ENCODE measurements around the gene CCDC110. TPM values are rescaled to one million over a fixed set of nuclear protein-coding genes. Genes with fewer than 3 reads are reported as not detected.
A peak's percentile ranks its signal among the peaks of the same experiment; 100 is the strongest.

The CCDC110 gene
- total and polyA plus RNA-seq, 2 of the 13 experiments (the other 11 are each of a cell fraction or from before 2014, with no cell fraction given): not detected

DNA sequence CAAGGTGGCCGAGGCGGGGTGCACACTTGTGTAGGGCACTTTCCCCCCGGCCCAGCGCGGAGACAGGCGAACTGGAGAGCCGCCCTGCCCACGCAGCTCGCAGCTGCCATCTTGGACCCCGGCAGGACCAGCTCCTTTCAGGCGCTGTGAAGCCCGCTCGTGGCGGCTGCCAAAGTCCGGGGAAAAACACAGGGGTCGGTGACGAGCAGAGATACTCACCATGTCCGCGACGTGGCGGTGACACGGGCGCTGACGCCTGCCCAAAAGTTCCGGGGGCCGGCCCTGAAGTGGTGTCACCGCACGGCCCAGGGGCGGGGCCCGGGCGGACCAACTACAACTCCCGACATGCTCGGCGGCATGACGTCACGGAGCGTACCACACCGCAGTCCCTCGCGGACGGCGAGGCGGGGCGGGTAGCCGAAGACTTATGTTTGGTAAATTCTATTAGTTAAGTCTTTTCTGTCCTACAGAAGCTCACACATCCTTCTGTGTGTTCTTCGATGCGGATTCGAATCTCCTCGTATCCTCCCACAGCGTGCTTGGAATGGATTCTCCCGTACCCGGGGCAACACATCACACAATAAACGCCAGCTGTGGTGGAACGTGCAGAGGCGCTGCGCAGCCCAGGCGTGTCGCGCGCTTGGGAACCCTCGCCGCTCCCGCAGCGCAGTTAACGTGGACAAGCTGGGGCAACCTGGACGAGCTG is 45.7 kb downstream of the CCDC110 start, which contains the start of gene UFSP2 (continued):
- TF ChIP-seq, protein P1, sequence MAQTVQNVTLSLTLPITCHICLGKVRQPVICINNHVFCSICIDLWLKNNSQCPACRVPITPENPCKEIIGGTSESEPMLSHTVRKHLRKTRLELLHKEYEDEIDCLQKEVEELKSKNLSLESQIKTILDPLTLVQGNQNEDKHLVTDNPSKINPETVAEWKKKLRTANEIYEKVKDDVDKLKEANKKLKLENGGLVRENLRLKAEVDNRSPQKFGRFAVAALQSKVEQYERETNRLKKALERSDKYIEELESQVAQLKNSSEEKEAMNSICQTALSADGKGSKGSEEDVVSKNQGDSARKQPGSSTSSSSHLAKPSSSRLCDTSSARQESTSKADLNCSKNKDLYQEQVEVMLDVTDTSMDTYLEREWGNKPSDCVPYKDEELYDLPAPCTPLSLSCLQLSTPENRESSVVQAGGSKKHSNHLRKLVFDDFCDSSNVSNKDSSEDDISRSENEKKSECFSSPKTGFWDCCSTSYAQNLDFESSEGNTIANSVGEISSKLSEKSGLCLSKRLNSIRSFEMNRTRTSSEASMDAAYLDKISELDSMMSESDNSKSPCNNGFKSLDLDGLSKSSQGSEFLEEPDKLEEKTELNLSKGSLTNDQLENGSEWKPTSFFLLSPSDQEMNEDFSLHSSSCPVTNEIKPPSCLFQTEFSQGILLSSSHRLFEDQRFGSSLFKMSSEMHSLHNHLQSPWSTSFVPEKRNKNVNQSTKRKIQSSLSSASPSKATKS (CRISPR knock-in tag; IDR thresholded peaks at IDR 0.05): no peak
- TF ChIP-seq MEIS1 (CRISPR knock-in tag; IDR thresholded peaks at IDR 0.05; ENCODE audit: borderline replicate concordance) (peak; percentile 67; the same call in 1 of the 2 replicates), CCAR2 (optimal IDR thresholded peaks at IDR 0.05; ENCODE audit: low read depth, low read length) (no peak), ADNP (CRISPR knock-in tag; IDR thresholded peaks at IDR 0.05) (no peak), ZEB1 (IDR thresholded peaks at IDR 0.05; ENCODE audit: insufficient replicate concordance, low read depth) (no peak), HNF4A (CRISPR knock-in tag; IDR thresholded peaks at IDR 0.05) (no peak; the same call in 1 of the 2 replicates), ZNF441 (CRISPR knock-in tag; IDR thresholded peaks at IDR 0.05; ENCODE audit: borderline replicate concordance) (peak; percentile 79), TCF7L2 (IDR thresholded peaks at IDR 0.05; ENCODE audit: low read depth, low read length) (no peak), MATR3 (CRISPR knock-in tag; IDR thresholded peaks at IDR 0.05) (no peak), ZNF333 (CRISPR knock-in tag; IDR thresholded peaks at IDR 0.05; ENCODE audit: borderline replicate concordance) (peak; percentile 88; the same call in 1 of the 2 replicates), MIER2 (CRISPR knock-in tag; IDR thresholded peaks at IDR 0.05) (no peak), GFI1 (CRISPR knock-in tag; IDR thresholded peaks at IDR 0.05; ENCODE audit: borderline replicate concordance) (no peak), POLR2AphosphoS5 (IDR thresholded peaks at IDR 0.05; ENCODE audit: low read depth, low read length) (peak; percentile 60; the same call in 1 of the 2 replicates), PCBP2 (optimal IDR thresholded peaks at IDR 0.05; ENCODE audit: low read depth, low read length, poor library complexity, severe bottlenecking) (no peak), ZNF335 (CRISPR knock-in tag; IDR thresholded peaks at IDR 0.05) (peak; percentile 97), ZNF549 (CRISPR knock-in tag; IDR thresholded peaks at IDR 0.05) (no peak), SMC3 (IDR thresholded peaks at IDR 0.05; ENCODE audit: low read length) (no peak), KMT2A (CRISPR knock-in tag; IDR thresholded peaks at IDR 0.05) (peak; percentile 78), MXD4 (CRISPR knock-in tag; IDR thresholded peaks at IDR 0.05) (peak; percentile 92; the same call in 1 of the 2 replicates), ZNF747 (CRISPR knock-in tag; IDR thresholded peaks at IDR 0.05; ENCODE audit: borderline replicate concordance) (peak; percentile 69; the same call in 1 of the 2 replicates), PHF8 (CRISPR knock-in tag; IDR thresholded peaks at IDR 0.05) (peak; percentile 89)
- TF ChIP-seq, protein P2, sequence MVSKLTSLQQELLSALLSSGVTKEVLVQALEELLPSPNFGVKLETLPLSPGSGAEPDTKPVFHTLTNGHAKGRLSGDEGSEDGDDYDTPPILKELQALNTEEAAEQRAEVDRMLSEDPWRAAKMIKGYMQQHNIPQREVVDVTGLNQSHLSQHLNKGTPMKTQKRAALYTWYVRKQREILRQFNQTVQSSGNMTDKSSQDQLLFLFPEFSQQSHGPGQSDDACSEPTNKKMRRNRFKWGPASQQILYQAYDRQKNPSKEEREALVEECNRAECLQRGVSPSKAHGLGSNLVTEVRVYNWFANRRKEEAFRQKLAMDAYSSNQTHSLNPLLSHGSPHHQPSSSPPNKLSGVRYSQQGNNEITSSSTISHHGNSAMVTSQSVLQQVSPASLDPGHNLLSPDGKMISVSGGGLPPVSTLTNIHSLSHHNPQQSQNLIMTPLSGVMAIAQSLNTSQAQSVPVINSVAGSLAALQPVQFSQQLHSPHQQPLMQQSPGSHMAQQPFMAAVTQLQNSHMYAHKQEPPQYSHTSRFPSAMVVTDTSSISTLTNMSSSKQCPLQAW (CRISPR knock-in tag; IDR thresholded peaks at IDR 0.05): peak; percentile 84
- TF ChIP-seq, protein P3, sequence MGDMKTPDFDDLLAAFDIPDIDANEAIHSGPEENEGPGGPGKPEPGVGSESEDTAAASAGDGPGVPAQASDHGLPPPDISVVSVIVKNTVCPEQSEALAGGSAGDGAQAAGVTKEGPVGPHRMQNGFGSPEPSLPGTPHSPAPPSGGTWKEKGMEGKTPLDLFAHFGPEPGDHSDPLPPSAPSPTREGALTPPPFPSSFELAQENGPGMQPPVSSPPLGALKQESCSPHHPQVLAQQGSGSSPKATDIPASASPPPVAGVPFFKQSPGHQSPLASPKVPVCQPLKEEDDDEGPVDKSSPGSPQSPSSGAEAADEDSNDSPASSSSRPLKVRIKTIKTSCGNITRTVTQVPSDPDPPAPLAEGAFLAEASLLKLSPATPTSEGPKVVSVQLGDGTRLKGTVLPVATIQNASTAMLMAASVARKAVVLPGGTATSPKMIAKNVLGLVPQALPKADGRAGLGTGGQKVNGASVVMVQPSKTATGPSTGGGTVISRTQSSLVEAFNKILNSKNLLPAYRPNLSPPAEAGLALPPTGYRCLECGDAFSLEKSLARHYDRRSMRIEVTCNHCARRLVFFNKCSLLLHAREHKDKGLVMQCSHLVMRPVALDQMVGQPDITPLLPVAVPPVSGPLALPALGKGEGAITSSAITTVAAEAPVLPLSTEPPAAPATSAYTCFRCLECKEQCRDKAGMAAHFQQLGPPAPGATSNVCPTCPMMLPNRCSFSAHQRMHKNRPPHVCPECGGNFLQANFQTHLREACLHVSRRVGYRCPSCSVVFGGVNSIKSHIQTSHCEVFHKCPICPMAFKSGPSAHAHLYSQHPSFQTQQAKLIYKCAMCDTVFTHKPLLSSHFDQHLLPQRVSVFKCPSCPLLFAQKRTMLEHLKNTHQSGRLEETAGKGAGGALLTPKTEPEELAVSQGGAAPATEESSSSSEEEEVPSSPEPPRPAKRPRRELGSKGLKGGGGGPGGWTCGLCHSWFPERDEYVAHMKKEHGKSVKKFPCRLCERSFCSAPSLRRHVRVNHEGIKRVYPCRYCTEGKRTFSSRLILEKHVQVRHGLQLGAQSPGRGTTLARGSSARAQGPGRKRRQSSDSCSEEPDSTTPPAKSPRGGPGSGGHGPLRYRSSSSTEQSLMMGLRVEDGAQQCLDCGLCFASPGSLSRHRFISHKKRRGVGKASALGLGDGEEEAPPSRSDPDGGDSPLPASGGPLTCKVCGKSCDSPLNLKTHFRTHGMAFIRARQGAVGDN (CRISPR knock-in tag; IDR thresholded peaks at IDR 0.05): peak; percentile 85
